ENCODE results near the gene TMEM131L.
"Not testable (repeated sequence)": the region's sequence is repeated elsewhere in the genome, so short reads cannot be mapped to it uniquely, and the experiment has no call there.

Gene TMEM131L, protein sequence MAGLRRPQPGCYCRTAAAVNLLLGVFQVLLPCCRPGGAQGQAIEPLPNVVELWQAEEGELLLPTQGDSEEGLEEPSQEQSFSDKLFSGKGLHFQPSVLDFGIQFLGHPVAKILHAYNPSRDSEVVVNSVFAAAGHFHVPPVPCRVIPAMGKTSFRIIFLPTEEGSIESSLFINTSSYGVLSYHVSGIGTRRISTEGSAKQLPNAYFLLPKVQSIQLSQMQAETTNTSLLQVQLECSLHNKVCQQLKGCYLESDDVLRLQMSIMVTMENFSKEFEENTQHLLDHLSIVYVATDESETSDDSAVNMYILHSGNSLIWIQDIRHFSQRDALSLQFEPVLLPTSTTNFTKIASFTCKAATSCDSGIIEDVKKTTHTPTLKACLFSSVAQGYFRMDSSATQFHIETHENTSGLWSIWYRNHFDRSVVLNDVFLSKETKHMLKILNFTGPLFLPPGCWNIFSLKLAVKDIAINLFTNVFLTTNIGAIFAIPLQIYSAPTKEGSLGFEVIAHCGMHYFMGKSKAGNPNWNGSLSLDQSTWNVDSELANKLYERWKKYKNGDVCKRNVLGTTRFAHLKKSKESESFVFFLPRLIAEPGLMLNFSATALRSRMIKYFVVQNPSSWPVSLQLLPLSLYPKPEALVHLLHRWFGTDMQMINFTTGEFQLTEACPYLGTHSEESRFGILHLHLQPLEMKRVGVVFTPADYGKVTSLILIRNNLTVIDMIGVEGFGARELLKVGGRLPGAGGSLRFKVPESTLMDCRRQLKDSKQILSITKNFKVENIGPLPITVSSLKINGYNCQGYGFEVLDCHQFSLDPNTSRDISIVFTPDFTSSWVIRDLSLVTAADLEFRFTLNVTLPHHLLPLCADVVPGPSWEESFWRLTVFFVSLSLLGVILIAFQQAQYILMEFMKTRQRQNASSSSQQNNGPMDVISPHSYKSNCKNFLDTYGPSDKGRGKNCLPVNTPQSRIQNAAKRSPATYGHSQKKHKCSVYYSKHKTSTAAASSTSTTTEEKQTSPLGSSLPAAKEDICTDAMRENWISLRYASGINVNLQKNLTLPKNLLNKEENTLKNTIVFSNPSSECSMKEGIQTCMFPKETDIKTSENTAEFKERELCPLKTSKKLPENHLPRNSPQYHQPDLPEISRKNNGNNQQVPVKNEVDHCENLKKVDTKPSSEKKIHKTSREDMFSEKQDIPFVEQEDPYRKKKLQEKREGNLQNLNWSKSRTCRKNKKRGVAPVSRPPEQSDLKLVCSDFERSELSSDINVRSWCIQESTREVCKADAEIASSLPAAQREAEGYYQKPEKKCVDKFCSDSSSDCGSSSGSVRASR (N-terminal part only)

DNA sequence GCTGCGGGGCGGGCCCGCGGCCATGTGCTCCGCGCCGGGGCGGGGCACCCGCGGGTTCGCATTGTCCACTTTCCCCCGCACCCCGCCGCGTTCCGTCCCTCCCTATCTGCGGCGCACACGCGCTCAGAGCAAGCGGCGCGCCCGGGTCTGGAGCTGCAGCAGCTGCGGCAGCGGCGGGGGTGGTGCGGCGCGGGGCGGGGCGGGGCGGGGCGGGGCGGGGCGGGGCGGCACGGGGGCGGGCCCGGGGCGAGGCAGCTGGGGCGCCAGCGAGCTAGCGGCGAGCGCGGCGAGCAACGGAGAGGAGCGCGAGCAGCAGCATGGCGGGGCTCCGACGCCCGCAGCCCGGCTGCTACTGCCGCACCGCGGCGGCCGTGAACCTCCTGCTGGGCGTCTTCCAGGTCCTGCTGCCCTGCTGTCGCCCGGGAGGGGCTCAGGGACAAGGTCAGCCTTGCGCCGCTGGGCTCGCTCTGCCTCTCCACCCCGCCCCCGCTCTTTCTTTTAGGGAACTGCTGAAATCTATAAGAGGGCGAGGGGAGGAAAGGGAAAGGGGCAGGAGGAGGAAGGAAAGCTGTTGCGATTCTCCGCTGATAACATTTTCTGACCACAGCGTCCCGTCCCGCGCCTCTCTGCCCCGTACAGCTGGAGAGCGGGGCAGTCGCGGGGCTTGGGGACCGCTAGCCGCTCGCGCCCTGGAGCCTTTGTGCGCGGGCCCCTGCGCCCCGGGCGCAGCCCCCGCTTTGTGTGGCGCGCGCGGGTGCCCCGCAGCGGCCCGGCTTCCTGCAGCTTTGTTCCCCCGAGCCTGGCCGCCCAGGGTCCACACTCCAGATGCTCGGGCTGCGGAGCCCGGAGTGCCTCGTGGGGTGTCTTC is at the start of gene TMEM131L:
TMEM131L (plus strand) TSS at position 280 of the 868 bp plus-strand sequence; CDS start at position 318, 38 bp downstream.
- DNase-seq (ENCODE audit: low read depth in 3 of 3): peak in 2 of 3 experiments; percentile 54 to 64

DNA sequence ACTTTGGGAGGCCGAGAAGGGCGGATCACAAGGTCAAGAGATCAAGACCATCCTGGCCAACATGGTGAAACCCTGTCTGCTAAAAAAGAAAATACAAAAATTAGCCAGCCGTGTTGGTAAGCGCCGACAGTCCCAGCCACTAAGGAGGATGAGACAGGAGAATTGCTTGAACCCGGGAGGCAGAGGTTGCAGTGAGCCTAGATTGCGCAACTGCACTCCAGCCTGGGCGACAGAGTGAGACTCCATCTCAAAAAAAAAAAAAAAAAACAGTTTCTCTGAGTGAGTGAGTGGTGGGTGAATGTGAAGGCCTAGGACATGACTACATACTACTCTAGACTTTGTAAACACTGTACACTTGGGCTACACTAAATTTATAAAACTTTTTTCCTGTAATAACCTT is 49.7 kb upstream of the TMEM131L start:
- not testable (repeated sequence) for DNase-seq (ENCODE audit: low read depth in 3 of 3)

DNA sequence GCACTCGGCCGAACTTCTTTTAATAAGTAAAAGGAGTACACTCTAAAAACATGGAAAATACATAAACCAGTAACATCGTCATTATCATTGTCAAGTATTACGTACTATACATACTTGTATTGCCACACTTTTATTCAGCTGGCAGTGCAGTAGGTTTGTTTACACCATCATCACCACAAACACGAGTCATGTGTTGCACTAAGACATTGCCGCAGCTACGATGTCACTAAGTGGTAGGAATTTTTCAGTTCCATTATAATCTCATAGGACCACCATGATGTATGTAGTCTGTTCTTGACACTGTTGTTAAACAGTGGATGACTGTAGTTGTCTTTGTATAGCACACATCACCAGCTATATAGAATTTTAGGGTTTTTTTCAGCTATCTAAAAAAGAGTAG is 48.0 kb upstream of the TMEM131L start:
- no peak for DNase-seq (ENCODE audit: low read depth in 3 of 3)

DNA sequence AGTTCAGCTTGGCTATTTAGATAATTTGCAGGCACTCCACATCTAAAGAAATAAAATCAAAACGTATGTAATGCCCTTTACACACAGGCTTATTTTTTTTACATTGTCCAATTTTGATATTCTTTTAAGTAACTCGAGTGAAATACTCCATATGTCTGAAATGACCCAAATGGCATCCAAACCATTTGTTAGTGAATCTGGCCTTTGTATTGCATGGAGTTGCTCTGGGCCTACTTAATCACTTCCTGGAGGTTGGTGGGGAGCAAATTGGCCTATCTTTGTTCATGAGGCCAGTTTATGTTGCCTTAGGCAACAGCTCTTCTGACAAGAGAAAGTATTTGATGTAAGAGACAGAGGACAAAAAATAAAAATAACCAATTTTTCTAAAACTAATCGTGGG is 47.6 kb upstream of the TMEM131L start:
- no peak for DNase-seq (ENCODE audit: low read depth in 3 of 3)

DNA sequence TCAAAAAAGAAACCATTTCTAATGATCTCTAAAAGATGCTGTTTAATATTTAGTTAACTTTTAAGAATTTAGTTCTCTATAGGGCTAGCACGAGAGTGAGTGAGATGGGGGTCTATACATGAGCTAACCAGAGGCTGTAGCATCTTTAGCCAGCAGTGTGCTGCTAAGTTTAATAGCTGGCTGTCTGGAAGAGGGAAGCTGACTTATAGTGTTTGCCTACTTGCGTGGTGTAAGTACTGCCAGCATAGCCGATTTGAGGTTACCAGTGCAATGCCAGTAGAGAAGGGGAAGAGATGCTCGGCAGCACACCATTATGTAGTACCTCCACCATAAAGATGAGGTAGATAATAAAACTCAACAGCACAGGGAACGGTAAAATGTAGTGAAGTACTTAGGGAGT is 47.1 kb upstream of the TMEM131L start:
- no peak for DNase-seq (ENCODE audit: low read depth in 3 of 3)

DNA sequence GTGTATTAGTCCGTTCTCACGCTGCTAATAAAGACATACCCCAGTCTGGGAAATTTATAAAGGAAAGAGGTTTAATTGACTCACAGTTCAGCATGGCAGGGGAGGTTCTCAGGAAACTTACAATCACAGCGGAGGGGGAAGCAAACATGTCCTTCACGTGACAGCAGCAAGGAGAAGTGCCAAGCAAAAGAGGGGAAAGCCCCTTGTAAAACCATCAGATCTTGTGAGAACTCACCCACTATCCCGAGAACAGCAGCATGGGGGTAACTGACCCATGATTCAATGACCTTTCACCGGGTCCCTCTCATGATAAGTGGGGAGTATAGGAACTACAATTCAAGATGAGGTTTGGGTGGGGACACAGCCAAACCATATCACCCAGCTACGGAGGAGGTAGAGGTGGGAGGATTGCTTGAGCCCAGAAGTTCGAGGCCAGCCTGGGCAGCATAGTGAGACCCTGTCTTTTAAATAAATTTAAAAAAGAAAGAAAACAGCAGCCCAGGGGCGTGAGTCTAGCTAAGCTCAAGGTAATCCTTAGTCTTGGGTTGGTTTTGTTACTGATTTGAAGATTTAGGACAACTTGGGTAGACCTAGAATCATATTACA is 46.4 kb upstream of the TMEM131L start:
- no peak for DNase-seq (ENCODE audit: low read depth in 3 of 3)

DNA sequence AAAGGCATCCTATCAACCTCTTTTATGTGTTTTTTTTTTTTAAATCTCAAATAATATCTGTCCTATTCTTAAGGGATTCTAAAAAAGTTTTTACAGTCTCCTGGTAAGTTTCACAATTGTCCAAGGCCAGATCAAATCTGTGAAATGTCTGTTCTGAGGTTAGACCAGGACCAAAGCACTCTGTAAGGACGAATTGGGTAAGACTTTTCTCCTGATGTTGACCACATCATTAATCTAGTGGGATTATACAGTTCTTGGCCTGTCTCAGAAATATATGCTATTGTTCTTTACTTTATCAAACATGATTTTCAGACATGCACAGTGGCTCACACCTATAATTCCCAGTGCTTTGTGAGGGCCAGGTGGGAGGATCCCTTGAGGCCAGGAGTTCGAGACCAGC is 45.8 kb upstream of the TMEM131L start:
- no peak for DNase-seq (ENCODE audit: low read depth in 3 of 3)

DNA sequence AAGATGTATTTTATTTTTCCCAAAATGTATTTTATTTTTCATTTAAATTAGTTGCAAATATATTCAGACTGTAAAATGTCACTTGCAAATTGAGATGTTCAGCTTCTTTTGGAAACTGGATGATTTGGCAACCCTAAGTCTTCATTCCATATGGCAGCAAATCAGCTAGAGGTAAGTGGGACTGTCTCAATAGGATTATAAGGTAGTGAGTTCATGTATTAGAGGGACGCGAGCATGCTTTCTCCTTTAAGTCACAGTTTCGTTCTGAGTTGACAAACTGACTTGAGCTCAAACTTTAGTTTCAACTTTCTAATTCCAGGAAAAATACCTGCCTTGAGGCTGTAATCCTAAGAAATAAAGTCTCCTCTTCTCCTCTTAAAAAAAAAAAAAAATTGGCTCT is 44.2 kb upstream of the TMEM131L start:
- no peak for DNase-seq (ENCODE audit: low read depth in 3 of 3)

DNA sequence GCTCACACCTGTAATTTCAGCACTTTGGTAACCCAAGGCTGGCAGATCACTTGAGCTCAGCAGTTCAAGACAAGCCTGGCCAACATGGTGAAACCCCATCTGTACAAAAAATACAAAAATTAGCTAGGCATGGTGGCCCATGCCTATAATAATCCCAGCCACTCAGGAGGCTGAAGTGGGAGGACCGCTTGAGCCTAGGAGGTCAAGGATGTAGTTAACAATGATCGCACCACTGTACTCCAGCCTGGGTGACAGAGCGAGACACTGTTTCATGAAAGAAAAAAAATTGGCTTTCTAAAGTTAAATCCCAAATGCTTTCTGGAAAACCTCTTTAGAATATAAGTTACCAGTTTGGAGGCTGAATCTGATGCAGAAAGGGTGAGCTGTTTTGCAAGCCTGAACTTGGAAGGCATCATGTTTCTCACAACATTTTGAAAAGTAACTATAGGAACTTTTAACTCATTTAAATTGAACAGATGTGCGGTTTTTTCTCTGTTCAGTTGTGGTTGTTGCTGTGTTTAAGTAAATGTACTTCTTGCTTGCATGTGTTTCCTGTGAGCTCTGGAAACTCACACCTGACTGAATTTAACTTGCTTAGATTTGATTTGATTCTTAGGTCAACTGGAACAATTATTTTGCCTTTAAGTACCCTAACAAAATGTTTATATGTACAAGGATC is 39.8 kb upstream of the TMEM131L start:
- no peak for DNase-seq (ENCODE audit: low read depth in 3 of 3)

DNA sequence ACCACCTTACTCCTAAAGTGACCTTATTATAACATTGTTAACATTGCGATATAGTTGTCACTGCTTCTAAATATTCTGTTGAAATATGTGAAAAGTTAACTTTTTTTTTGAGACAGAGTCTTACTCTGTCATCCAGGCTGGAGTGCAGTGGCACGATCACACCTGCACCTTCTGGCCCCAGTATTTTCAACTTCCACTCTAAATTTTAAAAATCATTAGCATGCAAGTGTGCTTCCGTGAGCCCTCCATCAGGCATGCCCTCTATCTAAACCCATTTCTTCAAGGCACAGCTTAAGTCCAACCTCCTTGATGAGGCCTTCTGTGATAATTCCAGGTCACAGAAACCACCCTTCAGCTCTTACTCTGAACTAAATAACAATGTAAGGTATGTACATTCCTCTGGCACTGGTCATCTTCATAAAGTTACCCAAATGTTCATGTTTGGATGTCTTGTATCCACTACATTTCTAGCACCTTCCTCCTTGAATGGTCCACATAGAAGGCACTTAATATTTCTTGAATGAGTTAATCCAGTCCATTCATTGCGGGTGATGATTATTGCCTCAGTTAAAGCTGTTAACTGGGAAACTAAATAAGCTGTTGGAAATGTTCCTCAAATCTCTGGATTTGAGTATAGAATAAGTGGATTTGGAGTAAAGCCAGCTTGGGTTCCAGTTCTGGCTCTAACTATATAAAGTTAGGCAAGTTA is 38.6 kb upstream of the TMEM131L start:
- no peak for DNase-seq (ENCODE audit: low read depth in 3 of 3)

DNA sequence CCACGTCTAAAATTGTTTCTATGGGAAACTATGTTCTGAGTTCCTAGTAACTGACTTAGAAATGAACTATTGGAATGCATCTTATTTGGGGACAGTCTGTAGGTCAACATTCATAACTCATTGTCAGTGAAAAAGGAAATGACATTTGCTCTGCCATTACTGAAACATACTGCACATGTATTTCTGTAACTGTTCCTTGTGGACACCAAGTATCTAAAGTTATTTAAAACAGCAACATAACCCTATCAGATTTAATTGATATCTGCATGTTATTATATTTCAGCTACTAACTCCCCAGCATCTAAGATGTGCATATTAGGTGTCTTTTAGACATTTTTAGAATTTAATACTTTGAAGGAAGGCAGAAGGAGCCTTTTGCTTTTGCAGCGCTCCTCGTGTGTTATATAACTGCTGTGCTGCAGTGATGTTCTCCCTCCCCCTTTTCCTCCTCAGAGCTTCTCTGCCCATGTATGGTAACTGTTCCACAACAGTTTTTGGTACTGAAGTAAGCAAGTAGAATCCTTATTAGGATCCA is 37.2 kb upstream of the TMEM131L start:
- DNase-seq (ENCODE audit: low read depth in 3 of 3): no peak

DNA sequence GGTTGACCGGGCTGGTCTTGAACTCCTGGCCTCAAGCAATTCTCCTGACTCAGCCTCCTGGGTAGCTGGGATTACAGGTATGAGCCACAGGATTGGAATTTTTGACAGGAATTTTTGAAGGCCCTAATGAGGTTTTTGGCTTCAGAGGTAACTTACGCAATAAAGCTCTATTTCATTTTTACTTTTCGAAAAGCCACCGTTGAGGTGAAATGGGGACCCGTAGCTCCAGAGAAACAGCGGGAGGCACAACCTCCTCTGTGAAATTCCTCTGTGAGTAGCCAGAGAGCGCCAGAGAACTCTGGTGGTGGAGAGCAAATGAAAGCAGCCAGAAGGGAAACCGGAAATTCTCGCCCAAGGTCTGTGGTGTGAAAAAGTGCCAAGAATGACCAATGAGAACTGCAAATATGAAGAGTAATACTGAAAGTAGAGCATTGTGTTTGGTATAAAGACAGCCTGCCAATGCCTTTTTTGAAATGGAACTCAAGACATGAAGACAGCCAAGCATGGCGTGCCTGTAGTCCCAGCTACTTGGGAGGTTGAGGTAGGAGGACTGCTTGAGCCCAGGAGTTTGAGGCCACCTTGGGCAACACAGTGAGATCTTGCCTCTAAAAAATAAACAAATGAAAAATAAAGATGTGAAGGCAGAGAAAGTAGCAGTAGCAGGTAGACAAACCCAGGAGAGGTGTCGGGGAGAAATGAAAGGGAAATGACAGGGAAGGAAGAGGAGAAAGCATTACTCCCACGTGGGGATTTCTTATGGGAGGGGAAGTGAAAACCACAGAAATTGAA is 33.0 kb upstream of the TMEM131L start:
- DNase-seq (ENCODE audit: low read depth in 3 of 3): peak; percentile 26 to 60 (median 53)

DNA sequence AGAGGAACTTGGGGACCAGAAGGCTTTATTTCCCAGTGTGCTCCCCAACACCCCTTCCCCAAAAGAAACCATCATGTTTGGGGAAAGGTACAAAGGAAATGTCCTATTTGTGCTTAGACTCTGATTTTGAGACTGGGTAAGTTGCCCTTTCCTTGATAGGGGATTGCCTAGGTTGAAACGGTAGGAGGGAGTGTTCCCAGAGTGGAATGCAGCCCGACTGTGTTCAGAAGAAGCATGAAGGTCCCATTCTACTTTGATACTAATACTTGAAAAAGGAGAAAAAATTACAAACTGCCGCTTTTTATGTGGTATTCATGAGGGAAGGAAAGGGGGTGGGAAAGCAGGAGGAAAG is 32.4 kb upstream of the TMEM131L start:
- DNase-seq (ENCODE audit: low read depth in 3 of 3): no peak

DNA sequence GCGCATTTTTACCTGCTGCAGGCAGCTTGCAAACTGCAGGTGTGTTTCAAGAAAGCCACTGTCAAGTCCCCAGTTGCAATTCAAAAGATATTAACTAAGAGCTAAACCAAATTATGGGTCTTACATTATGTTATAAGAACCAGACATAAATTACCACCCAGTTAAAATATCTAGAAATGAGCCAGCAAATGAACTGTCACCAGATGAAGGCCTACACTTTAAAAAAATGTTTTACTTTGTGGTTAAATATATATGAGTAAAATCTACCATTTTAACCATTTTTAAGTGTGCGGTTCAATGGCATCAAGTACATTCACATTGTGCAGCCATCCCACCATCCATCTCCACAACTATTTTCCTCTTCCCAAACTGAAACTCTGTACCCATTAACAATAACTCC is 32.0 kb upstream of the TMEM131L start:
- DNase-seq (ENCODE audit: low read depth in 3 of 3): no peak

DNA sequence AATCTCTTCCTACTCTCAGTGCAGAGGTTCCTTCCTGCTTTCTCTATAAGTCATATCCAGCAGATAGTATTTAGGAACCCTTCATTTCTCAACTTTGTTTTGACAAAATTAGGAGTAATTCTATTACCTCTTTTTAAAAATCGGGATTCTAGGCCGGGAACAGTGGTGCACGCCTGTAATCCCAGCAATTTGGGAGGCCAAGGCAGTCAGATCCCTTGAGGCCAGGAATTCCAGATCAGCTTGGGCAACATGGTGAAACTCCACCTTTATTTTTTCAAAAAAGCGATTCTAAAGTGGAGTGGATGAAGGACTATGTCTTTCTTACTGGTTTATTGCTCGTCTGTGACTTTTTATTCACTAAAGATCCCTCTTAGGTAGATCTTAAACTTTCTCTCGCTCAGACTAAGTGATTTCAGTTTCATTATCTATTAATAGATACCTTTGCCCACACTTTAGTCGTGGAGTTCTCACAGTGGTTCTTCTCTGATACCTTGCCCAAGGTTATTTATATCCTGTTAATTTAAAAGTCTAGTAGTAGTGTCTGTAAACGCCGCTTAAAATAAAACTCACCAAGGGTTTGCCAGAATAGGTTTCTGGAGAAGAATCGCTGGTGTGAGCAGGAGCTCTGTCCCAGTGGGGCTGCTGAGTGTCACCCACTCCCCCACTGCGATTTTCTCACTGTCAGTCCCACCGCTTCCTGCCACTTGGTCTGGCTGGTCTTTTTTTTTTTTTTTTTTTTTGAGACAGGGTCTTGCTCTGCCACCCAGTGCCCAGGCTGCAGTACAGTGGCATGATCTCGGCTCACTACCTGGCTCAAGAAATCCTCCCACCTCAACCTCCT is 27.0 kb upstream of the TMEM131L start:
- DNase-seq (ENCODE audit: low read depth in 3 of 3): peak in 1 of 3 experiments; percentile 32

DNA sequence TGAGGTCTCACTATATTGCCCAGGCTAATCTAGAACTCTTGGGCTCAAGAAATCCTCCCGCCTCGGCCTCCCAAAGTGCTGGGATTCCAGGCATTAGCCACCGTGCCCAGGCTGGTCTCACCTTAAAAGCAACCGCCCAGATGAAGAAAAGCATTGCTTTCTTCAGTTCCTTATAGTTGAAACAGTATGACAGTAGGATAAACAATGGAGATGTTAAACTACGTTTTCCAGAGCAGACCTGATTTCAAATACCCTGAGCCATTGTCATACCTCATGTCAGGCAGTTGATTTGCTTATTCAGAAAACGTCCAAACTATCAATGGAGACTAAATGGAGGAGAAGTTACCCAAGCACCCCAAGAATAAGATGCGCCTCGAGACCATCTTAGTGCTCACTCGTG is 26.3 kb upstream of the TMEM131L start:
- no peak for DNase-seq (ENCODE audit: low read depth in 3 of 3)

DNA sequence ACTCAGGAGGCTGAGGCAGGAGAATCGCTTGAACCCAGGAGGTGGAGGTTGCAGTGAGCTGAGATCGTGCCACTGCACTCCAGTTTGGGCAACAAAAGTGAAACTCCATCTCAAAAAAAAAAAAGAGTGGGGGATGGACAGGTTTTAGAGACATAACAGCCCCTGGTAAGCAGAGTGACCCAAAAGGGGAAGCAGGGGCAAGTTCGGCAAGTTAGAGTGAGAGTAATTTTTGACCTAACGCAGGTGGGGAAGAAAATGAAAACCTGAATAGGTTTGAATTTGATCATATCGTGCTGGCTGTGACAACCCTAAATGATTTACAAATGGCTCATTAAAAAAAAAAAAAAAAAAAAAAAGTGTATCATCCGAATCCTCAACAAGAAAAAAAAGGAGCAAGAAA is 25.7 kb upstream of the TMEM131L start:
- no peak for DNase-seq (ENCODE audit: low read depth in 3 of 3)
